Mononuclear cell (primary cell): ENCODE data around the gene CD70. TPM values are rescaled to one million over a fixed set of nuclear protein-coding genes. Genes with fewer than 3 reads are reported as not detected.
"Not testable (repeated sequence)": the region's sequence is repeated elsewhere in the genome, so short reads cannot be mapped to it uniquely, and the experiment has no call there.

ENCODE experiments used
- H3K27me3 ChIP-seq: 2 replicates; pipeline ENCODE4 v1.6.0; 2011; ENCODE audit warnings: low read length, control low read depth; ENCODE audit not compliant: insufficient read depth
- H3K4me1 ChIP-seq: 2 replicates; pipeline ENCODE4 v1.5.1; 2011; ENCODE audit warnings: mild to moderate bottlenecking, low read length, control low read depth; ENCODE audit not compliant: insufficient read depth
- H3K4me3 ChIP-seq: 2 replicates; pipeline ENCODE4 v1.5.1; 2011; ENCODE audit warnings: mild to moderate bottlenecking, low read length, moderate library complexity
- H3K9me3 ChIP-seq: 2 replicates; pipeline ENCODE4 v1.5.1; 2011; ENCODE audit warnings: low read depth, mild to moderate bottlenecking, control low read depth, low read length
- total RNA-seq: library from RNA; depleted of rRNA; stranded (reverse); fragments of >200 nt; gene quantifications from one replicate; pipeline ENCODE4 v1.2.3, GENCODE V29; 2012

CD70 gene
- total RNA-seq, 1 donor, result 1.4 TPM

DNA sequence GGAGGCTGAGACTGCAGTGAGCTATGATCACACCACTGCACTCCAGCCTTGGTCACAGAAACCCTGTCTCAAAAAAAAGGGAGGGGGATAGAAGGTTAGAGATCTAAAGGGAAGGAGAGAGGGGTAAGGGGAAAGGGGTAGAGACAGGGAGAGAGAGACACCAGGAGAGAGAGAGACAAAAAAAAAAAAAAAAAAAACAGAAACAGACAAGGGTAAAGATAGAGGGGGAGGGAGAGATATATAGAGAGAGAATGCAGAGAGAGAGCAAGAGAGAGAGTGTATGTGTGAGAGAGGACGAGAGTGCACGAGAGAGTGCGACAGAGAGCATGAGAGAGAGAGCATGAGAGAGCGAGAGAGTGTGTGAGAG, 4.2 kb downstream of the CD70 start:
- peaks cover 48% of the 10 kb centered on the region for H3K4me1 ChIP-seq
- H3K27me3 ChIP-seq, result peaks cover 54% of the 10 kb centered on the region
- no peak overlapping the region for H3K4me3 ChIP-seq
- no peaks in the 10 kb centered on the region for H3K9me3 ChIP-seq

DNA sequence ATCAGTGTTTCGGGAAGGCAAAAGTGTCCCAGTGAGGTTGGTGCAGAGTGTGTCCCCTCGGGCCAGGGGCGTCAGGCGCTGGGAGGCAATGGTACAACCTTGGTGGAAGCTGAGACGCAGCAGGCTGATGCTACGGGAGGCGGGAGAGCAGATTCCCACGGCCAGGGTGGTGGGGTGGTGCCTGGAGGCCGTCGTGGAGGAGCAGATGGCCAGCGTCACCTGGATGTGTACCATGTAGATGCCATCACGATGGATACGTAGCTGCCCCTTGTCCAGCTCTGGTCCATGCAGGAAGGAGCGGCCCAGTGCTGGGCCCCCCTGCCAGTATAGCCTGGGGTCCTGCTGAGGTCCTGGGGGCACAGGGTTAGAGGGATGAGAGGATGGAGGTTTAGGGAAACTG, 4.9 kb downstream of the CD70 start:
- Histone ChIP-seq H3K9me3 (no peaks in the 10 kb centered on the region), H3K4me1 (peaks cover 42% of the 10 kb centered on the region), H3K27me3 (peaks cover 48% of the 10 kb centered on the region), H3K4me3 (no peak overlapping the region)

DNA sequence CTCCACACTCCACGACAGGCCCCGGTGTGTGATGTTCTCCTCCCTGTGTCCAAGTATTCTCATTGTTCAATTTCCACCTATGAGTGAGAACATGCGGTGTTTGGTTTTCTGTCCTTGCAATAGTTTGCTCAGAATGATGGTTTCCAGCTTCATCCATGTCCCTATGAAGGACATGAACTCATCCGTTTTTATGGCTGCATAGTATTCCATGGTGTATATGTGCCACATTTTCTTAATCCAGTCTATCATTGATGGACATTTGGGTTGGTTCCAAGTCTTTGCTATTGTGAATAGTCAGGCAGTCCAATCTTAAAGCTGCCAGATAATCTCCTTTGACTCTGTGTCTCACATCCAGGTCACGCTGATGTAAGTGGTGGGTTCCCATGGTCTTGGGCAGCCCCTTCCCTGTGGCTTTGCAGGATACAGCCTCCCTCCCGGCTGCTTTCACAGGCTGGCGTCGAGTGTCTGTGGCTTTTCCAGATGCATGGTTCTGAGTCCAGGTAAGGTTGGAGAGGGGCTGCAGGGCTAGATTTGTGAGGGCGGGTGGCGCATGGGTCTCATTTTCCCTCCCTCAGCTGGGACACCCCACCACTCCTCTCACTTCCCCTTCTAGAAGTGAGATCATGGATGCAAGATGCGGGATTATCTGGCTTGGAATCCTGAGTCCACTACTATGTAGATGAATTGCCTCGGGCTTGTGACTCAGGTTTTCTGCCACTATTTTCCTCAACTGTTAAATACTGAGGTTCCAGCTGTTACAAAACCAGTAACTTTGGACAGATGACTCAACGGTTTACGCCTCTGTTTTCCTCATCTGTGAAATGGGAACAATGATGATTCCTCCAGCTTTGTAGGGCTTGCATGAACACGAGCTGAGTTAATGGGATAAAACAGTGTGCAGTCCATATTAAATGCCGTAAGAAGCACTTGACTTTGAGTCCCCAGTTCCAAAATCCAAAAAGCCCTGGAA, 8.2 kb downstream of the CD70 start:
- Histone ChIP-seq H3K4me1 (peaks cover 21% of the 10 kb centered on the region), H3K27me3 (peaks cover 16% of the 10 kb centered on the region)
- H3K4me3 ChIP-seq, H3K9me3 ChIP-seq: not testable (repeated sequence)

DNA sequence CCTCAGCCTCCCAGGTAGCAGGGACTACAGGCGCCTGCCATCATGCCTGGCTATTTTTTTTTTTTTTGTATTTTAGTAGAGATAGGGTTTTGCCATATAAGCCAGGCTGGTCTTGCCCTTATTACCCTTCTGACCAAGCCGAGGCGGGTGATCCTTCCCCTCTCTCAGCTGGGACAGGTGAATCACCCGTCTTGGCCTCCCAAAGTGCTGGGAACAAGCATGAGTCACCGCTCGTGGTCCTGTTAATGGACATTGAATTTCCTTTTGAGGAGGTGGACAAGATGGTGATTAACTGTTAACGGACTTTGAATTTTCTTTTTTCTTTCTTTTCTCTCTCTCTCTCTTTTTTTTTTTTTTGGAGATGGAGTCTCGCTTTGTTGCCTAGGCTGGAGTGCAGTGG, 10.6 kb downstream of the CD70 start:
- Histone ChIP-seq H3K4me1 (peaks cover 27% of the 10 kb centered on the region), H3K27me3 (no peaks in the 10 kb centered on the region), H3K9me3 (no peaks in the 10 kb centered on the region), H3K4me3 (no peak overlapping the region)

DNA sequence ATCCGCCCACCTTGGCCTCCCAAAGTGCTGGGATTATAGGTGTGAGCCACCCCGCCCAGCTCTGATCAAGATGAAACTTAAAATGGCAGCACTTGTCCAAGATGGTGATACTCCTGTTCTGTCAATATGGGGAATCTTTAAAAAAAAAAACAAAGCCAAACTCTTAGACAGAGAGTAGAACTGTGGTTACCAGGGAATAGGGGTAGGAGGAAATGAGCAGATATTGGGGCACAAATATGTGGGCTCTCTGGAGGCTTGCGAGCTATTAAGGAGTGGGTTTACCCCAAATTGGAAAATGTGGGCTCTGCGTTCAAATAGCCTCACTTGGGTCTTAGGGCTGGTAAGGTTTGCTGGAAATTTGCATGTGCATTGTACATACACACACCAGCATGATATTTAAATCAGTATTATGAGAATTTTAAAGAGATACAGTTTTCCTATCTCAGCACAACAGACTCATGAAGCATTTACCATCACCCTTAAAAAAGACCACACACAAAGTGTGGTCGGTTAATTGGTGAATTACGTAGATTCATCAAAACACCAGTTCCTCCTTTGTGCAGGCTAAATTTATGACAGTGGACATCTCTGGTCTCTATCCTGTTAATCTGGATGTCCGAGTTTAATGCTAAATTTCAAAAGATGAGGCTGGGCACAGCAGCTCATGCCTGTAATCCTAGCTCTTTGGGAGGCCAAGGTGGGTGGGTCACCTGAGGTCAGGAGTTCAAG, 11.3 kb downstream of the CD70 start:
- peaks cover 27% of the 10 kb centered on the region for H3K4me1 ChIP-seq
- no peaks in the 10 kb centered on the region for H3K9me3 ChIP-seq
- no peak overlapping the region for H3K4me3 ChIP-seq
- no peaks in the 10 kb centered on the region for H3K27me3 ChIP-seq

DNA sequence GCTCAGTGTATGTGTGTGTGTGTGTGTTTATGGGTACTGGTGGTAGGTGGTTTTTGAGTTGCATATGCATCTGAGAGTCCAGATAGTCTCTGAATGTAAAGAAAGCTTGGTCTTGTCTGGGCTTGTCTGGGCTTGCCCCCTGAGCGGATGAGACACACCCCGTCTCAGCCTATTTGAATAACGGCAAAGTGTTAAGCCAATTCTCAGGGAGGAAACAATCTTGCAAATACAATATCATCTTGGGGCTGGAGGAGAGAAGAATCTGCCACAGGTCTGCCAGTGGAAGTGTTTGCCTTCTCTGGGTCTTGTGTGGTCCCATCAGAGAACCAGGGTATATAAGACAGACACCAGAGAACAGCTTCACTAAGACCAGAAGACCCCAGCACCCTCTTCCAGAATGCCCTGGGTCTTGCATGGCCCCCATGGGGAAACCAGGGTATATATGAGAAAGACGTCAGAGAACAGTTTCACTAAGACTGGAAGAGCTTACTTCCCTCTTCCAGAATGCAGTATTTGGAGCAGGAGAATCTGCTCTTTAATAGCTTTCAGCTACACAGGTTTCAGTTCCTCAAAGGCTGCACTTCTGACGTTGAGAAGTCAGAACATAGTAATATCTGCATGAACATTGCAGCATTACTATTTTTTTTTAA, 13.3 kb downstream of the CD70 start:
- Histone ChIP-seq H3K27me3 (peaks cover 1% of the 10 kb centered on the region), H3K4me3 (no peak overlapping the region), H3K9me3 (no peaks in the 10 kb centered on the region), H3K4me1 (peaks cover 27% of the 10 kb centered on the region)

DNA sequence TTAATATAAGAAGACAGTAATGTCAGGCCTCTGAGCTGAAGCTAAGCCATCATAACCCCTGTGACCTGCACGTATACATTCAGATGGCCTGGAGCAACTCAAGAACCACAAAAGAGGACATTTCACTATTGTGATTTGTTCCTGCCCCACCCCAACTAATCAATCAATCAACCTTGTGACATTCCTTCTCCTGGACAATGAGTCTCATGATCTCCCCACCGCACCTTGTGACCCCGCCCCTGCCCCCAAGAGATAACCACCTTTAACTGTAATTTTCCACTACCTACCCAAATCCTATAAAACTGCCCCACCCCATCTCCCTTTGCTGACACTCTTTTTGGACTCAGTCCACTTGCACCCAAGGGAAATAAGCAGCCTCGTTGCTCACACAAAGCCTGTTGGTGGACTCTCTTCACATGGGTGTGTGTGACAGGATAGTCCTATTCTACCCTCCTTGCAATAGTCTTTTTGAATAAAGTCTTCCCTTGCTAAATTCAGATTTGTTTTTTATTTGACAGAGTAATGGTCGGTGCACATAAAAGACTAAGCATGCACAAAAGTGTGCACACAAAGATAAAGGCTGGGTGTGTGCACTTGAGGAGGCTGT, 14.0 kb downstream of the CD70 start:
- H3K27me3 ChIP-seq, result peaks cover 5% of the 10 kb centered on the region
- H3K9me3 ChIP-seq, result no peaks in the 10 kb centered on the region
- peaks cover 27% of the 10 kb centered on the region for H3K4me1 ChIP-seq
- no peak overlapping the region for H3K4me3 ChIP-seq

DNA sequence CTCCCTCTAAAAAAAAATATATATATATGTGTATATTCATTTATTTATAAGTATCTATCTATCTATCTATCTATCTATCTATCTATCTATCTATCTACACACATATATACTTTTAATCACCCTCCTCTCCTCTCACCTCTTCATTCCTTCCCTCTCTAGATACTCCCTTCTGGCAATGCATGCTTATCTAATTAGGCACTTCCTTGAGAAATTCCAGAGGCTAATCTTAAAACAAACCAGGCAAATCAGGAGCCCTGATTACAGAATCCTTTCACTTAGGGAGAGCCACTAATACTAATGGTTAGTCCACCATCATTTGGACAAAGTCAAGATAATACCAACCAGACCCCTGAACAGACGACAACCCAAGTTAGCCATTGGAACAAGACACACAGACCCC, 17.6 kb downstream of the CD70 start:
- Histone ChIP-seq H3K4me1 (peaks cover 22% of the 10 kb centered on the region), H3K27me3 (peaks cover 14% of the 10 kb centered on the region), H3K4me3 (no peak overlapping the region), H3K9me3 (no peaks in the 10 kb centered on the region)

DNA sequence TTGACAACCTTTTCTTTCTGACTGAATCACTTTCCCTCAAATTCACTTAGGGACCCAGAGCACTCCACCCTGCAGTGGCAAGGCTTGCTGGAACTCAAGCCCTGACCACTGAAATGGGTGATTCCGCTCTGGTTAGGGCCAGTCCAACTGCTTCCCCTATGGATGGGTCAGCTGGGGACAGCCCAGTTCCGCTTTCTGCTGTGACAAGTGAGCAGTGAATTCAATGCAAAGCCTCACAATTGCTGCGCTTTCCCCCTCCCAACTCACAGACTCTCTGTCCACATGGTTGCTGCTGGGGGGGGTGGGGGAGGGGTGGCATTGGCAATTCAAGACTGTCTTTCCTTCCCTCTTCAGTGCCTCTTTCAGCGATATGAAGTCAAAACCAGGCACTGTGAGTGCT, 18.7 kb downstream of the CD70 start:
- Histone ChIP-seq H3K9me3 (no peaks in the 10 kb centered on the region), H3K27me3 (peaks cover 14% of the 10 kb centered on the region), H3K4me1 (peaks cover 12% of the 10 kb centered on the region), H3K4me3 (no peak overlapping the region)

DNA sequence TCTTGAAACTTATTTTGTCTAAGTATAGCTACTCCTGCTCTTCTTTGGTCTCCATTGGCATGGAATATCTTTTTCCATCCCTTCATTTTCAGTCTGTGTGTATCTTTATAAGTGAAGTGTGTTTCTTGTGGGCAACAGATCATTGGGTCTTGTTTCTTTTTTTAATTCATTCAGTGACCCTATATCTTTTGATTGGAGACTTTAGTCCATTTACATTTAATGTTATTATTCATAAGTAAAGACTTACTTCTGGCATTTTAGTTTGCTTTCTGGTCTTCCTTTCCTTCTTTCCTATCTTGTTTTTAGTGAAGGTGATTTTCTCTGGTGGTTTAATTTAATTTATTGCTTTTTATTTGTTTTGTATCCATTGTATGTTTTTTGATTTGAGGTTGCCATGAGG, 19.8 kb downstream of the CD70 start:
- peaks cover 14% of the 10 kb centered on the region for H3K27me3 ChIP-seq
- peaks cover 1% of the 10 kb centered on the region for H3K4me1 ChIP-seq
- H3K4me3 ChIP-seq, result no peak overlapping the region
- no peaks in the 10 kb centered on the region for H3K9me3 ChIP-seq

DNA sequence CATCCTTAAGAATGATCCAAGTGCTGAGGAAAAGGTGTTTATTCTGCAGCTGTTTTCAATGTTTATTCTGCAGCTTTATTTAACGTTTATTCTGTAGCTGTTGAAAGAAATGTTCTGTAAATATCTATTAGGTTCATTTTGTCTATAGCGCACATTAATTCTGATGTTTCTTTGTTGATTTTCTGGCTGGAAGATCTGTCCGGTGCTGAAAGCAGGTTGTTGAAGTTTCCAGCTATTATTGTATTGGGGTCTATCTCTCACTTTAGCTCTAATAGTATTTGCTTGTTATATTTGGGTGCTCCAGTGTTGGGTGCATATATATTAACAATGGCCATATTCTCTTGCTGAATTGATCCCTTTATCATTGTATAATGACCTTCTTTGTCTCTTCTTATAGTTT, 20.2 kb downstream of the CD70 start:
- Histone ChIP-seq H3K4me1 (no peaks in the 10 kb centered on the region), H3K4me3 (no peak overlapping the region), H3K27me3 (peaks cover 14% of the 10 kb centered on the region), H3K9me3 (no peaks in the 10 kb centered on the region)

DNA sequence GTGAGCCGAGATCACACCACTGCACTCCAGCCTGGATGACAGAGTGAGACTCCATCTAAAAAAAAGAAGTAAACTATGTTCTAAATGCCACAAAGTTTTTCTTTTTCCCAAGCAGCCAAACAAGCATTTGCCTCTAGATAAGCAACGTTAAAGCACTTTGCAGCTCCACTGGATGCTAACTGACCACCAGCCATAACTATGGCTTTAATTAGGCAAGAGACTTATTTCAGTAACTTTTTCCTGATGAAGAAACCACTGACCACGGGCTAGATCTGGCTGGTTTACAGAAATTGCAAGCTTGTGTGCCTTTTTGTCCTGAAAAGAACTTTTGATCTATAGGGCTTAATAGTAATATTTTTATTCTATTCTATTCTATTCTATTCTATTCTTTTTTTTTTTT, 22.1 kb downstream of the CD70 start:
- H3K27me3 ChIP-seq, result peaks cover 14% of the 10 kb centered on the region
- no peaks in the 10 kb centered on the region for H3K4me1 ChIP-seq
- H3K9me3 ChIP-seq, result no peaks in the 10 kb centered on the region
- no peak overlapping the region for H3K4me3 ChIP-seq

DNA sequence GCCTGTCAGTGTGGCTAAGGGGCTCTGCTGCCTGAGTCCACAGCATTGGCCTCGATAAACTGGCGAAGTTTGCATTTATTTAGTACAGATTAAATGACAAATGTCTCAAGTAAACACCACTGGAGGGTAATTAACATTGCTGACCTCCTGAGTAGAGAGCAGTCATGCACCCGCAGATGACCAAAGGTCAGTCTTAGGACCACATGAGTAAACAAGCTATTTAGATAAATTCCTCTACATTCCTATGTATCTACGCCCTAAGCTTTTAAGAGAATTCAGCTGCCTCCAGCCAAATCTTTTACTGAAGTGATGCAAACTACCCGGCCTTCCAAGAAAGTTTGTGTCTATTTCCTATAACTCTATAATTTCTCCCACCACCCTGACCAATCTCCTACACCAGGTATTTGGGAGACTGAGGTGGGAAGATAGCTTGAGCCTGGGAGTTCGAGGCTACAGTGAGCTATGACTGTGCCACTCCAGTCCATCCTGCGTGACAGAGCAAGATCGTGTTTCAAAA, 22.9 kb downstream of the CD70 start:
- Histone ChIP-seq H3K4me1 (no peaks in the 10 kb centered on the region), H3K4me3 (no peak overlapping the region), H3K9me3 (no peaks in the 10 kb centered on the region), H3K27me3 (peaks cover 14% of the 10 kb centered on the region)

DNA sequence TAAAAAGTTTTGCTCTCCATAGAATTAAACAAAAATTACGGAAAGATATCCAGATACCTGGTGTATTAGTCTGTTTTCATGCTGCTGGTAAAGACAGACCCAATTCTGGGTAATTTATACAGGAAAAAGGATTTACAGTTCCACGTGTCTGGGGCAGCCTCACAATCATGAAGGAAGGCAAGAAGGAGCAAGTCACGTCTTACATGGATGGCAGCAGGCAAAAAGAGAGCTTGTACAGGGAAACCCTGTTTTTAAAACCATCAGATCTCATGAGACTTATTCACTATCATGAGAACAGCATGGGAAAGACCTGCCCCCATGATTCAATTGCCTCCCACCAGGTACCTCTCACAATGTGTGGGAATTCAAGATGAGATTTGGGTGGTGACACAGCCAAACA, 24.2 kb downstream of the CD70 start:
- H3K9me3 ChIP-seq, H3K4me3 ChIP-seq, H3K27me3 ChIP-seq, H3K4me1 ChIP-seq: not testable (repeated sequence)

DNA sequence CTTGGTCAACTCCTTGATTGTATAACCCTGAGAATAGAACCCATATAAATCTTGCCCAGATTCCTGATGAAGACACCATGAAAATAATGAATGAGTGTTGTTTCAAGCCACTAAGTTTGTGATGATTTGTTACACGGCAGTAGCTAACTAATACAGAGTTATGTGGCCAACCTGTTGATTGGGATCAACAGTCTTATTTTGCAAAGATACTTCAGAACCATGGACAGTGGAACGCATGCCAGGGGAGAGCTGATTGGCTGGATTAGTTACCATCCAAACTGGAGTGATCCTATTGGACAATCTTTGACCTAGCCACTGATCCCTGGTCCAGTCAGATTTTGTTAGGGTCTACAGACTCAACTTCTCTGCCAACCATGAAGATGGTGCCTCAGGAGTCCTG, 26.6 kb downstream of the CD70 start:
- Histone ChIP-seq H3K4me3 (no peak overlapping the region), H3K4me1 (no peaks in the 10 kb centered on the region), H3K27me3 (no peaks in the 10 kb centered on the region), H3K9me3 (no peaks in the 10 kb centered on the region)
